SH-SY5Y (cell line): Measurements from ENCODE around the gene INS.

Experiments used
- GATA2 ChIP-seq: IDR thresholded peaks from 2 replicates; pipeline ENCODE4 v1.6.1; 2011; ENCODE audit warnings: mild to moderate bottlenecking, low read depth, low read length
- GATA3 ChIP-seq: IDR thresholded peaks from 2 replicates; pipeline ENCODE4 v1.6.1; 2011; ENCODE audit warnings: low read depth, mild to moderate bottlenecking, low read length, moderate library complexity

- no peak for TF ChIP-seq GATA2
- no peak for TF ChIP-seq GATA3
These were observed 4.6 kb upstream of the INS start for GRCh38 chr11:2165571-2165970.
